GM23338 (cell line): ENCODE results near the gene OMA1. TPM values are rescaled to one million over a fixed set of nuclear protein-coding genes. Genes with fewer than 3 reads are reported as not detected.
"Not testable (repeated sequence)": the region's sequence is repeated elsewhere in the genome, so short reads cannot be mapped to it uniquely, and the experiment has no call there.

Experiments used
- ATAC-seq: fragments of 200-7000 bp; cut with Tn5 transposase; 3 replicates; pipeline ENCODE4 v1.9.1; 2020
- DNase-seq: peaks from one replicate; pipeline ENCODE4 v3.0.0-alpha.2; 2015; ENCODE audit warnings: low spot score
- H2AFZ ChIP-seq: fragments of 200-600 bp; sonication (generic); 2 replicates; pipeline ENCODE4 v1.8.0; 2016; ENCODE audit warnings: antibody characterized with exemption, mild to moderate bottlenecking, moderate library complexity
- H3F3A ChIP-seq: fragments of 200-600 bp; sonication (generic); replicated peaks from 2 replicates; pipeline ENCODE4 v1.8.0; 2017; ENCODE audit warnings: antibody characterized with exemption, mixed run types, low read depth
- H3K27ac ChIP-seq: fragments of 200-600 bp; sonication (generic); 2 replicates; pipeline ENCODE4 v1.6.1; 2016; ENCODE audit warnings: low read depth
- H3K27me3 ChIP-seq: fragments of 200-600 bp; sonication (generic); 2 replicates; pipeline ENCODE4 v1.8.0; 2016; ENCODE audit warnings: mild to moderate bottlenecking, mixed run types, moderate library complexity; ENCODE audit not compliant: insufficient read depth
- H3K36me3 ChIP-seq: fragments of 200-600 bp; sonication (generic); 2 replicates; pipeline ENCODE4 v1.8.0; 2016; ENCODE audit warnings: mild to moderate bottlenecking; ENCODE audit not compliant: insufficient read depth
- H3K4me1 ChIP-seq: fragments of 200-600 bp; sonication (generic); 2 replicates; pipeline ENCODE4 v1.8.0; 2016; ENCODE audit warnings: mild to moderate bottlenecking, moderate library complexity; ENCODE audit not compliant: insufficient read depth
- H3K4me2 ChIP-seq: fragments of 200-600 bp; sonication (generic); 2 replicates; pipeline ENCODE4 v1.7.1; 2017; ENCODE audit warnings: mixed run types
- H3K4me3 ChIP-seq: fragments of 200-600 bp; sonication (generic); 2 replicates; pipeline ENCODE4 v1.6.1; 2016; ENCODE audit warnings: mixed run types
- H3K79me2 ChIP-seq: fragments of 200-600 bp; sonication (generic); replicated peaks from 2 replicates; pipeline ENCODE4 v1.8.0; 2017; ENCODE audit warnings: mild to moderate bottlenecking; ENCODE audit not compliant: insufficient read depth
- H3K9me2 ChIP-seq: fragments of 200-600 bp; sonication (generic); 2 replicates; pipeline ENCODE4 v1.8.0; 2017; ENCODE audit not compliant: insufficient read depth
- H4K20me1 ChIP-seq: fragments of 200-600 bp; sonication (generic); replicated peaks from 2 replicates; pipeline ENCODE4 v1.8.0; 2017; ENCODE audit warnings: mild to moderate bottlenecking; ENCODE audit not compliant: insufficient read depth
- H3K27ac Mint-ChIP-seq: 2 replicates; pipeline ENCODE4 v1.8.0; 2020; ENCODE audit warnings: inconsistent platforms, mild to moderate bottlenecking, moderate library complexity, mixed read lengths
- H3K27me3 Mint-ChIP-seq: 3 replicates; pipeline ENCODE4 v1.8.0; 2022; ENCODE audit warnings: low read depth, mild to moderate bottlenecking, moderate library complexity, mixed read lengths, inconsistent platforms; ENCODE audit not compliant: insufficient read depth, poor library complexity
- H3K36me3 Mint-ChIP-seq: 3 replicates; pipeline ENCODE4 v1.8.0; 2021; ENCODE audit warnings: low read depth, mild to moderate bottlenecking, inconsistent platforms, moderate library complexity, mixed read lengths
- H3K4me1 Mint-ChIP-seq: 3 replicates; pipeline ENCODE4 v1.8.0; 2020; ENCODE audit warnings: mild to moderate bottlenecking, inconsistent platforms, mixed read lengths
- H3K4me3 Mint-ChIP-seq: 3 replicates; pipeline ENCODE4 v1.8.0; 2021; ENCODE audit warnings: moderate library complexity, mild to moderate bottlenecking, inconsistent platforms, mixed read lengths
- H3K9me3 Mint-ChIP-seq: 3 replicates; pipeline ENCODE4 v1.8.0; 2020; ENCODE audit warnings: moderate library complexity, mild to moderate bottlenecking, inconsistent platforms, mixed read lengths
- CREB1 ChIP-seq: fragments of 250-450 bp; sonication (Bioruptor Pico); IDR thresholded peaks from 2 replicates; pipeline ENCODE4 v1.5.0; 2020; ENCODE audit warnings: low read depth, mild to moderate bottlenecking, moderate library complexity
- EZH2 ChIP-seq: fragments of 200-600 bp; sonication (generic); IDR thresholded peaks from one replicate; pipeline ENCODE4 v1.8.0; 2017; ENCODE audit warnings: antibody characterized with exemption, mild to moderate bottlenecking, low read depth; ENCODE audit not compliant: unreplicated experiment
- EZH2phosphoT487 ChIP-seq: fragments of 200-600 bp; sonication (generic); IDR thresholded peaks from one replicate; pipeline ENCODE4 v1.8.1; 2018; ENCODE audit warnings: antibody characterized with exemption; ENCODE audit not compliant: unreplicated experiment
- JUNB ChIP-seq: IDR thresholded peaks from one replicate; pipeline ENCODE4 v1.6.1; 2016; ENCODE audit warnings: antibody characterized with exemption; ENCODE audit not compliant: unreplicated experiment
- POLR2AphosphoS5 ChIP-seq: IDR thresholded peaks from 2 replicates; pipeline ENCODE4 v1.6.1; 2016; ENCODE audit warnings: antibody characterized with exemption, low read depth
- ZNF114 ChIP-seq: fragments of 250-450 bp; sonication (Bioruptor Pico); IDR thresholded peaks from 2 replicates; pipeline ENCODE4 v1.5.0; 2020; ENCODE audit warnings: mild to moderate bottlenecking, moderate library complexity
- ZNF331 ChIP-seq: fragments of 250-450 bp; sonication (Bioruptor Pico); IDR thresholded peaks from 2 replicates; pipeline ENCODE4 v1.5.0; 2020; ENCODE audit warnings: low read depth, mild to moderate bottlenecking, moderate library complexity
- polyA plus RNA-seq: library from polyadenylated mRNA; unstranded; fragments of >200 nt; fragmentation: Nextera tagmentation; extraction: Ambion mirVana; gene quantifications from 2 replicates; pipeline ENCODE4 v1.2.1, GENCODE V29; 2016
- total RNA-seq: library from RNA; depleted of rRNA; stranded (reverse); fragments of >200 nt; shearing (Covaris generic); gene quantifications from 2 replicates; pipeline ENCODE4 v1.2.3, GENCODE V29; 2014
- TF ChIP-seq, protein P1 (sequence below): IDR thresholded peaks from one replicate; pipeline ENCODE4 v1.6.1; 2018; ENCODE audit warnings: antibody characterized with exemption; ENCODE audit not compliant: unreplicated experiment
- TF ChIP-seq, protein P2 (sequence below), 2 experiments: fragments of 200-600 bp in 1 of 2; sonication (generic) in 1 of 2; conservative IDR thresholded peaks; 2 replicates each; pipeline versions ENCODE4 v1.5.1 to v1.6.1; 2016 to 2017; ENCODE audit warnings: antibody characterized with exemption in 2 of 2, low read depth in 2 of 2, mild to moderate bottlenecking in 2 of 2, moderate library complexity in 1 of 2
- TF ChIP-seq, protein P3 (sequence below): fragments of 250-450 bp; sonication (Bioruptor Pico); IDR thresholded peaks from 2 replicates; pipeline ENCODE4 v1.5.0; 2020; ENCODE audit warnings: mild to moderate bottlenecking, moderate library complexity

Gene OMA1
- total and polyA plus RNA-seq, 2 experiments from 2014 or later, result 21.3 to 33.1 TPM

GRCh38 chr1:58582143-58582542 is 35.6 kb upstream of the OMA1 start:
- not testable (repeated sequence) for H2AFZ ChIP-seq, H3K79me2 ChIP-seq, H3K4me2 ChIP-seq, H3K27ac ChIP-seq, H3K4me1 Mint-ChIP-seq, DNase-seq, H3K27ac Mint-ChIP-seq, H3K4me1 ChIP-seq, H3K4me3 ChIP-seq, H3K36me3 Mint-ChIP-seq, H3K9me2 ChIP-seq, ATAC-seq, H3K9me3 Mint-ChIP-seq, H4K20me1 ChIP-seq, H3F3A ChIP-seq, H3K36me3 ChIP-seq, H3K4me3 Mint-ChIP-seq
- H3K27me3 Mint-ChIP-seq, result peaks cover 26% of the 10 kb centered on the region
- H3K27me3 ChIP-seq, result peaks cover 29% of the 10 kb centered on the region

- no peak for ATAC-seq
- no peak overlapping the region for H3K4me2 ChIP-seq
- no peak for DNase-seq
- no peaks in the 10 kb centered on the region for H3K36me3 ChIP-seq
- no peaks in the 10 kb centered on the region for H3K9me2 ChIP-seq
- H3K9me3 Mint-ChIP-seq, result peaks cover under 1% of the 10 kb centered on the region; the same call in 1 of the 3 replicates
- no peak overlapping the region for H3K4me3 Mint-ChIP-seq
- H3K4me1 ChIP-seq, result no peaks in the 10 kb centered on the region
- H4K20me1 ChIP-seq, result no peaks in the 10 kb centered on the region
- peaks cover 34% of the 10 kb centered on the region for H3K27me3 ChIP-seq
- TF ChIP-seq JUNB (no peak), ZNF331 (CRISPR knock-in tag) (no peak), ZNF114 (CRISPR knock-in tag) (no peak), POLR2AphosphoS5 (no peak), EZH2phosphoT487 (no peak), CREB1 (CRISPR knock-in tag) (no peak), EZH2 (no peak)
- TF ChIP-seq, protein P1, sequence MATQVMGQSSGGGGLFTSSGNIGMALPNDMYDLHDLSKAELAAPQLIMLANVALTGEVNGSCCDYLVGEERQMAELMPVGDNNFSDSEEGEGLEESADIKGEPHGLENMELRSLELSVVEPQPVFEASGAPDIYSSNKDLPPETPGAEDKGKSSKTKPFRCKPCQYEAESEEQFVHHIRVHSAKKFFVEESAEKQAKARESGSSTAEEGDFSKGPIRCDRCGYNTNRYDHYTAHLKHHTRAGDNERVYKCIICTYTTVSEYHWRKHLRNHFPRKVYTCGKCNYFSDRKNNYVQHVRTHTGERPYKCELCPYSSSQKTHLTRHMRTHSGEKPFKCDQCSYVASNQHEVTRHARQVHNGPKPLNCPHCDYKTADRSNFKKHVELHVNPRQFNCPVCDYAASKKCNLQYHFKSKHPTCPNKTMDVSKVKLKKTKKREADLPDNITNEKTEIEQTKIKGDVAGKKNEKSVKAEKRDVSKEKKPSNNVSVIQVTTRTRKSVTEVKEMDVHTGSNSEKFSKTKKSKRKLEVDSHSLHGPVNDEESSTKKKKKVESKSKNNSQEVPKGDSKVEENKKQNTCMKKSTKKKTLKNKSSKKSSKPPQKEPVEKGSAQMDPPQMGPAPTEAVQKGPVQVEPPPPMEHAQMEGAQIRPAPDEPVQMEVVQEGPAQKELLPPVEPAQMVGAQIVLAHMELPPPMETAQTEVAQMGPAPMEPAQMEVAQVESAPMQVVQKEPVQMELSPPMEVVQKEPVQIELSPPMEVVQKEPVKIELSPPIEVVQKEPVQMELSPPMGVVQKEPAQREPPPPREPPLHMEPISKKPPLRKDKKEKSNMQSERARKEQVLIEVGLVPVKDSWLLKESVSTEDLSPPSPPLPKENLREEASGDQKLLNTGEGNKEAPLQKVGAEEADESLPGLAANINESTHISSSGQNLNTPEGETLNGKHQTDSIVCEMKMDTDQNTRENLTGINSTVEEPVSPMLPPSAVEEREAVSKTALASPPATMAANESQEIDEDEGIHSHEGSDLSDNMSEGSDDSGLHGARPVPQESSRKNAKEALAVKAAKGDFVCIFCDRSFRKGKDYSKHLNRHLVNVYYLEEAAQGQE, result no peak
- TF ChIP-seq, protein P2, sequence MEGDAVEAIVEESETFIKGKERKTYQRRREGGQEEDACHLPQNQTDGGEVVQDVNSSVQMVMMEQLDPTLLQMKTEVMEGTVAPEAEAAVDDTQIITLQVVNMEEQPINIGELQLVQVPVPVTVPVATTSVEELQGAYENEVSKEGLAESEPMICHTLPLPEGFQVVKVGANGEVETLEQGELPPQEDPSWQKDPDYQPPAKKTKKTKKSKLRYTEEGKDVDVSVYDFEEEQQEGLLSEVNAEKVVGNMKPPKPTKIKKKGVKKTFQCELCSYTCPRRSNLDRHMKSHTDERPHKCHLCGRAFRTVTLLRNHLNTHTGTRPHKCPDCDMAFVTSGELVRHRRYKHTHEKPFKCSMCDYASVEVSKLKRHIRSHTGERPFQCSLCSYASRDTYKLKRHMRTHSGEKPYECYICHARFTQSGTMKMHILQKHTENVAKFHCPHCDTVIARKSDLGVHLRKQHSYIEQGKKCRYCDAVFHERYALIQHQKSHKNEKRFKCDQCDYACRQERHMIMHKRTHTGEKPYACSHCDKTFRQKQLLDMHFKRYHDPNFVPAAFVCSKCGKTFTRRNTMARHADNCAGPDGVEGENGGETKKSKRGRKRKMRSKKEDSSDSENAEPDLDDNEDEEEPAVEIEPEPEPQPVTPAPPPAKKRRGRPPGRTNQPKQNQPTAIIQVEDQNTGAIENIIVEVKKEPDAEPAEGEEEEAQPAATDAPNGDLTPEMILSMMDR (conservative IDR thresholded peaks at IDR 0.05; ENCODE audit: low read depth in 2 of 2), result no peak
- TF ChIP-seq, protein P3, sequence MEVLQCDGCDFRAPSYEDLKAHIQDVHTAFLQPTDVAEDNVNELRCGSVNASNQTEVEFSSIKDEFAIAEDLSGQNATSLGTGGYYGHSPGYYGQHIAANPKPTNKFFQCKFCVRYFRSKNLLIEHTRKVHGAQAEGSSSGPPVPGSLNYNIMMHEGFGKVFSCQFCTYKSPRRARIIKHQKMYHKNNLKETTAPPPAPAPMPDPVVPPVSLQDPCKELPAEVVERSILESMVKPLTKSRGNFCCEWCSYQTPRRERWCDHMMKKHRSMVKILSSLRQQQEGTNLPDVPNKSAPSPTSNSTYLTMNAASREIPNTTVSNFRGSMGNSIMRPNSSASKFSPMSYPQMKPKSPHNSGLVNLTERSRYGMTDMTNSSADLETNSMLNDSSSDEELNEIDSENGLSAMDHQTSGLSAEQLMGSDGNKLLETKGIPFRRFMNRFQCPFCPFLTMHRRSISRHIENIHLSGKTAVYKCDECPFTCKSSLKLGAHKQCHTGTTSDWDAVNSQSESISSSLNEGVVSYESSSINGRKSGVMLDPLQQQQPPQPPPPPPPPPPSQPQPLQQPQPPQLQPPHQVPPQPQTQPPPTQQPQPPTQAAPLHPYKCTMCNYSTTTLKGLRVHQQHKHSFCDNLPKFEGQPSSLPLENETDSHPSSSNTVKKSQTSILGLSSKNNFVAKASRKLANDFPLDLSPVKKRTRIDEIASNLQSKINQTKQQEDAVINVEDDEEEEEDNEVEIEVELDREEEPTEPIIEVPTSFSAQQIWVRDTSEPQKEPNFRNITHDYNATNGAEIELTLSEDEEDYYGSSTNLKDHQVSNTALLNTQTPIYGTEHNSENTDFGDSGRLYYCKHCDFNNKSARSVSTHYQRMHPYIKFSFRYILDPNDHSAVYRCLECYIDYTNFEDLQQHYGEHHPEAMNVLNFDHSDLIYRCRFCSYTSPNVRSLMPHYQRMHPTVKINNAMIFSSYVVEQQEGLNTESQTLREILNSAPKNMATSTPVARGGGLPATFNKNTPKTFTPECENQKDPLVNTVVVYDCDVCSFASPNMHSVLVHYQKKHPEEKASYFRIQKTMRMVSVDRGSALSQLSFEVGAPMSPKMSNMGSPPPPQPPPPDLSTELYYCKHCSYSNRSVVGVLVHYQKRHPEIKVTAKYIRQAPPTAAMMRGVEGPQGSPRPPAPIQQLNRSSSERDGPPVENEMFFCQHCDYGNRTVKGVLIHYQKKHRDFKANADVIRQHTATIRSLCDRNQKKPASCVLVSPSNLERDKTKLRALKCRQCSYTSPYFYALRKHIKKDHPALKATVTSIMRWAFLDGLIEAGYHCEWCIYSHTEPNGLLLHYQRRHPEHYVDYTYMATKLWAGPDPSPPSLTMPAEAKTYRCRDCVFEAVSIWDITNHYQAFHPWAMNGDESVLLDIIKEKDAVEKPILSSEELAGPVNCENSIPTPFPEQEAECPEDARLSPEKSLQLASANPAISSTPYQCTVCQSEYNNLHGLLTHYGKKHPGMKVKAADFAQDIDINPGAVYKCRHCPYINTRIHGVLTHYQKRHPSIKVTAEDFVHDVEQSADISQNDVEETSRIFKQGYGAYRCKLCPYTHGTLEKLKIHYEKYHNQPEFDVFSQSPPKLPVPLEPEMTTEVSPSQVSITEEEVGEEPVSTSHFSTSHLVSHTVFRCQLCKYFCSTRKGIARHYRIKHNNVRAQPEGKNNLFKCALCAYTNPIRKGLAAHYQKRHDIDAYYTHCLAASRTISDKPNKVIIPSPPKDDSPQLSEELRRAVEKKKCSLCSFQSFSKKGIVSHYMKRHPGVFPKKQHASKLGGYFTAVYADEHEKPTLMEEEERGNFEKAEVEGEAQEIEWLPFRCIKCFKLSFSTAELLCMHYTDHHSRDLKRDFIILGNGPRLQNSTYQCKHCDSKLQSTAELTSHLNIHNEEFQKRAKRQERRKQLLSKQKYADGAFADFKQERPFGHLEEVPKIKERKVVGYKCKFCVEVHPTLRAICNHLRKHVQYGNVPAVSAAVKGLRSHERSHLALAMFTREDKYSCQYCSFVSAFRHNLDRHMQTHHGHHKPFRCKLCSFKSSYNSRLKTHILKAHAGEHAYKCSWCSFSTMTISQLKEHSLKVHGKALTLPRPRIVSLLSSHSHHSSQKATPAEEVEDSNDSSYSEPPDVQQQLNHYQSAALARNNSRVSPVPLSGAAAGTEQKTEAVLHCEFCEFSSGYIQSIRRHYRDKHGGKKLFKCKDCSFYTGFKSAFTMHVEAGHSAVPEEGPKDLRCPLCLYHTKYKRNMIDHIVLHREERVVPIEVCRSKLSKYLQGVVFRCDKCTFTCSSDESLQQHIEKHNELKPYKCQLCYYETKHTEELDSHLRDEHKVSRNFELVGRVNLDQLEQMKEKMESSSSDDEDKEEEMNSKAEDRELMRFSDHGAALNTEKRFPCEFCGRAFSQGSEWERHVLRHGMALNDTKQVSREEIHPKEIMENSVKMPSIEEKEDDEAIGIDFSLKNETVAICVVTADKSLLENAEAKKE (CRISPR knock-in tag), result no peak
- no peak overlapping the region for H3K27ac ChIP-seq
- no peak overlapping the region for H2AFZ ChIP-seq
- peaks cover 7% of the 10 kb centered on the region; the same call in 2 of the 3 replicates for H3K4me1 Mint-ChIP-seq
- no peak overlapping the region for H3K27ac Mint-ChIP-seq
- no peak overlapping the region for H3K4me3 ChIP-seq
- peaks cover 3% of the 10 kb centered on the region for H3F3A ChIP-seq
- H3K27me3 Mint-ChIP-seq, result peaks cover 28% of the 10 kb centered on the region
- H3K79me2 ChIP-seq, result no peaks in the 10 kb centered on the region
- no peaks in the 10 kb centered on the region; the same call in 2 of the 3 replicates for H3K36me3 Mint-ChIP-seq
These were observed 35.1 kb upstream of the OMA1 start for GRCh38 chr1:58581641-58582040.
